NCI-H69 (cell line): ENCODE results near the gene CLEC2D.
A peak's percentile ranks its signal among the peaks of the same experiment; 100 is the strongest.
"Not testable (repeated sequence)": the region's sequence is repeated elsewhere in the genome, so short reads cannot be mapped to it uniquely, and the experiment has no call there.

Source experiments
- DNase-seq: peaks from one replicate; lab custom pipeline; 2025; lab: John Stamatoyannopoulos, UW

CLEC2D gene, protein sequence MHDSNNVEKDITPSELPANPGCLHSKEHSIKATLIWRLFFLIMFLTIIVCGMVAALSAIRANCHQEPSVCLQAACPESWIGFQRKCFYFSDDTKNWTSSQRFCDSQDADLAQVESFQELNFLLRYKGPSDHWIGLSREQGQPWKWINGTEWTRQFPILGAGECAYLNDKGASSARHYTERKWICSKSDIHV

GRCh38 chr12:9669534-9669933 is at the start of gene CLEC2D:
CLEC2D (plus strand) TSS chr12:9669713; CDS start chr12:9669735, 22 bp downstream.
- DNase-seq: no peak

- no peak for DNase-seq
These were observed 44.5 kb upstream of the CLEC2D start for GRCh38 chr12:9625019-9625418.

DNA sequence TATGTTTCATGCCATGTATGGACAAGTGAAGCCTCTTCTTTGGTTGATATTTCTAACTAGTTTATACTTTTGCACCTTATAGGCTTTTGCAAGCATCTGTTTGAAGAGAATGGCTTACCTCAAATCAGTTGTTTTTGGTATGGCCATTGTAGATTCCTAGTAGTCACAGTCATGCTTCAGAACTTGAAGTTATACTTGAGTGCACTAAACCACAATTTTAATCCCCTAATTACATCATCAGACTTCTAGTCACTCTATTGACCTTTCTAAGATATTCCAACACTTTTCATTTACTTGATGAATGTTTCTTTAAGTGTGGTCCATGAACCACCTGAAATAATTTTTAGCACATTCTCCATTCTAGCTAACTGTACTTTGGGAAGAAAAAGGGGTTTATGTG is 43.2 kb upstream of the CLEC2D start:
- no peak for DNase-seq

GRCh38 chr12:9626821-9627220 is 42.7 kb upstream of the CLEC2D start:
- DNase-seq: no peak

- no peak for DNase-seq
These were observed 36.7 kb upstream of the CLEC2D start for GRCh38 chr12:9632766-9633165.

GRCh38 chr12:9634177-9634803 is 35.2 kb upstream of the CLEC2D start:
- peak; percentile 62 for DNase-seq

DNA sequence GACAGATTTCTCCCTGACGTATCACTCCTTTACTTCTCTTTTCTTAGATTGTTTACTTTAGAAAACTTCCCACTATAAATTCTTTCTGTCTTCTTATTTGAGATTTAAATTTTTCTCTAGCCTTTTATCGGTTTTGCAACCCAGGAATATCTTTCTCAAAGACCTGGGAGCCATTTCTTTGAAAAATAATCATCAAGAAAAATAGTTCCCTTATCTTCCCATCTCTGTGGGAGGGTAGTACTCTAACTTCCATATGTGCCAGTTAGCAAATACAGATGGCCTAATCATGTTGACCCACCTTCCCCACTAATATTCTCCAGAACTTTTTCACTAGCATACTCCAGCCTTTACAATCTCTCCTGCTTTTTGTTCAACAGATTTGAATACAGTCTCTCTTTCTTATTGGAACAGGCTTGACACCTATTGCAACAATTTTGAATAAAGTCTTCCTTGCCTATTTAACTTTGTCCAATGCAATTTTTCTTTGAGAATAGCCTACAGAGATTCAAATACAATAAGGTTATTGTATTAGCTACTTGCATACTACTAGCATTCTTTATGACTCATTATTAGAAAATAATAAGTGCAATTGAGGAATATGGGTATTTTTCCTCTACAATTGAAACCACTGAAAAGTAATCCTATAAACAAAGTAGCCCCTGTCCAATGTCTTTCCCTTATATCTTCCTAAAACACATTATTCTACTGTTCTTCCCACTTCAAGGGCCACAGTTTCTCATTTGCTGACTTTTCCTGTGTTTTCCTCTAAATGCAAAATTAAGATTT is 34.4 kb upstream of the CLEC2D start:
- DNase-seq: no peak

- DNase-seq: no peak
These were observed 33.2 kb upstream of the CLEC2D start for GRCh38 chr12:9636150-9636850.

DNA sequence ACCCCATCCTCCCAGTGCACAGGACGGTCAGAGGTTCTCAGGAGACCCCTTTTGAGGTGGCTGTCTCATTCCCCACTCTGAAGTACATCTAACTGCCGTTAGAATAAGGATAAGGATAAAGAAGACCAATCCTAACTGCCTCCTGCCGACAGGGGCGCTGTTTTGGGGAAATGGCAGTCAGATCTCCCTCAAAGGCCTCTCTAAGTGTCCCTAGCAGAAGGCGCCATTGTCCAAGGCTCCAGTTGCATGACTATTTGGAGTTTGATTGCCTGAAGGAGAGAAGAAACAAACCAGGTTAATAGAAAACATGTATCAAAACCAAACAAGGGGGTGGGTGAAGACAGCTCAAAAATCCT is 32.7 kb upstream of the CLEC2D start:
- peak; percentile 37 for DNase-seq

GRCh38 chr12:9640024-9640423 is 29.5 kb upstream of the CLEC2D start:
- no peak for DNase-seq

DNA sequence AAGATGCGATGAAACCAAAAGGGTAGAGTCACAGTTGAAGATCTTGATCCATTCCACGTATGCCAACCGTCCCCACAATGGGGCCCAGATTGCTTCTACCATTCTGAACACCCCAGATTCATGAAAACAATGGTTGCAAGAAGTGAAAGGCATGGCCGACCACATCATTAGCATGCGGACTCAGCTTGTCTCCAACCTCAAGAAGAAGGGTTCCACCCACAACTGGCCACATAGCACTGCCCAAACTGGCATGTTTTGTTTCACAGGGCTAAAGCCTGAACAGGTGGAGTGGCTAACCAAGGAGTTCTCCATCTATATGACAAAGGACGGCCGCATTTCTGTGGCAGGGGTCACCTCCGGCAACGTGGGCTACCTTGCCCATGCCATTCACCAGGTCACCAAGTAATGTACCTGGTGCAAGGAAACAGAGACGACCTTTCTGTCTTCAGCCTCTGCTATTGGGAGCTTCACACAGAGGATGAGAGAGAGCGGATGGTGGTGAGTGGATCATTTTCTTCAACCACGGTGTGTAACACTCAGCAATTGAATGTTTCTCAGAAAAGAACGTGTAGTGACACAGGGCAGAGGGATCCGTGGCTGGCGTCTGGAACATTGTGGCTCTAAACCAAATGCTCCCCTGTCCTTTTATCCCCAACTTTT is 26.8 kb upstream of the CLEC2D start:
- no peak for DNase-seq

- DNase-seq: no peak
These were observed 26.2 kb upstream of the CLEC2D start for GRCh38 chr12:9643266-9643660.

GRCh38 chr12:9644985-9645551 is 24.4 kb upstream of the CLEC2D start:
- not testable (repeated sequence) for DNase-seq

DNA sequence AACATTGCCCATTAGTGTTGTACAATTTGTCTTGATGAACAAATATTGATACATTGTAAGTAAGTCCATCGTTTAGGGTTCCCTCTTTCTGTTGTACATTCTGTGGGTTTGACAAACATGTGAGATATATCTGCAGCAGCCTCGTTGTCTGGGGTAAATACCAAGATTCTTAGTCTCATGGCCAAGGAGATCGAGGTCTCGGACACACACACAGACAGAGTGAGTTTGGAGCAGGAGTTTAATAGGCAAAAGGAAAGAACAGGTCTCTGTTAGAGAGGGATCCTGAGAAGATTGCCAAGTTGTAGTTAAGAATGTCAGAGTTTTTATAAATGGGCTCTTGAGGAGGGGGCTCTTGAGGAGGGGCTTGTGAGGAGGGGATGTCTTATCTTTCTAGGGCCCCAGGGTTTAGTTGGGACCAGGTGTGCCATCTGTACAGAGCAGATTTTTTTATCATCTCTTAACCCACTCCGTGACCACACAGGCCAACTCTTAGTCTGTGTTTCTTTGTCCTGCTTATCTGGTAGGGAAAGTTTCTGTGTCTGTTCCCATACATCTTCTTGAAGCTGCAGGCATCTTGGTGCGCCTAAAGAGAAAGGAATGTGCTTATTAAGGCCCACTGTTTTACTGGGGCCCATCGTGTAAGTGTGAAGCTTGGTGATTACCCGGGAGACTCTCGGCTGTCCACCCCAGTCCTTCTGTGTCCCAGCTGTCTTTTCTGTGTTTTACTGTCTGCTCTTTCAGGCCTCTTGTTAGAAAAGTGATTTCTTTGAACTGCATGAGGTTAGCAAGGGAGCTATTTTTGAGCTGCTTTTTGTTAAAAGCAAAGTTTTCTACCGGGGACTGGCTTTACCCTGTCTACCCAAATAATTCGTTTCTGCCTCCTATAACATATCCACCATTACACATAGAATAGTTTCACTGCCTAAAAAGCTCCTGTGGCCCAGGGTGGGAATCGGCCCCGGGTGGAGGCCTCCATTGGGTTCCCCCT is 22.4 kb upstream of the CLEC2D start:
- no peak for DNase-seq

- peak; percentile 95 for DNase-seq
These were observed 21.4 kb upstream of the CLEC2D start for GRCh38 chr12:9647825-9648700.

DNA sequence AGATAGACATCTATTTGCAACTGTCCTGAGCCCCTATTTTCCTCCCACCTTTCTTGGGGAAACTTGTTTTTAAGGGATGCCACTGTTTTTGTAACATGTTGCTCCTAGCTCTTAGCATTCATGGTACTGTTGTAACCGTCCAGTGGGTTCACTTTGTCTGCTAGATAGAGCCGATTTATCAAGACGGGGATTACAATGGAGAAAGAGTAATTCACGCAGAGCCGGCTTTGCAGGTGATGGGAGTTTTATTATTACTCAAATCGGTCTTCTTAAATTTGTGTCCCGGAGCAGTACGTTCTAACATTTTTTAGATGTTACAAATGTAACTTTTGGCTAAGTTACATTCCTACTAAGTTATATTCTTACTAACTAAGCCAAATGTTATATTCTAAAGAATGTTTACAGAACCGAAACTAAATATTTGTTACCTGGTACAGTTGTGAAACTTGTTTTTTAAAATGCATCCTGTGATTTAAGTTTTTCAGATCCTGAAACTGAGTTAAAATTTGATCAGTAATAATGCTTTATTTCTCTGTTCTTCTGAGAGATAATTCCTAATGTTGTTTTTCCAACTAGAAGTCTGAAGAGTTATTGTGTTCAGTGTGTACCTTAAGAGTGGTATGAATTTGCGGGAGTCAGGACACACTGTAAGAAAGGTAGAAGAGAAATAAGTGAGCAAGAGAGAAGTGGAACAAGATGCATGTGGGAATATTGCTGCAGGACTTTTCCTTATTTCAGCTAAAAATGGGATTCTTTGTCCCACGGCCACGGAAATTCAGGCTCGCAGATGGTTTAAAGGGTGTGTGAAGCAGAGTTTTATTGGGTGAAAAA is 20.6 kb upstream of the CLEC2D start:
- DNase-seq: peak; percentile 26

DNA sequence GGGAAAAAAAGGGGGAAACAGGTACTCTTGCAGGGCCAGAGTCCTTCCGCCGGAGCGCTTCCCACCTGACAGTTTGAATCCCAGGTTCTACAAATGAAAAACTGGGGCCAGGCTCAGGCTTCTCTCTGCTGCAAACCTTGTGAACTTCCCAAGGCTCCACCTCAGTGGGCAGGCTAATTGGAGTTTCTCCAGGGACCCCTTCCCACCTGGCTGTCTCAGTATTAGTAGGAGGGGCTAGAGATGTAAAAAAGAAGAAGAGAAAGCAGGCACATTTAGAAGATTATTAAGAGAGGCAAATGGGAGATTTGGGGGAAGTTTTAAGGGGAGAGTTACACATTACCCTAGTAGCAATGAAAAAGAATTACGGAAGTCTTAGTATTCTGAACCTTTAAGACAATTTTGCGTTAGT is 20.0 kb upstream of the CLEC2D start:
- peak; percentile 15 for DNase-seq

- DNase-seq: no peak
These were observed 19.3 kb upstream of the CLEC2D start for GRCh38 chr12:9650151-9650576.
